Panc1 (cell line): Measurements from ENCODE around the gene RALA. TPM values are rescaled to one million over a fixed set of nuclear protein-coding genes. Genes with fewer than 3 reads are reported as not detected.

ENCODE experiments used
- ATAC-seq: fragments of 200-7000 bp; cut with Tn5 transposase; 2 replicates; pipeline ENCODE4 v1.9.1; 2020; ENCODE audit warnings: mild to moderate bottlenecking, moderate library complexity
- BruUV-seq: library from RNA; stranded (reverse); fragments of 400-500 nt; replicated peaks from 2 replicates; lab custom pipeline; 2021; lab: Mats Ljungman, UMichigan
- CTCF ChIA-PET: fragments of 300-600 bp; sonication (Branson Sonifier 250); formaldehyde crosslinking; loops from one replicate; lab custom pipeline; 2022; ENCODE audit warnings: antibody characterized with exemption; lab: Charles Lee
- POLR2A ChIA-PET: fragments of 300-600 bp; sonication (Branson Sonifier 250); formaldehyde crosslinking; loops from one replicate; lab custom pipeline; 2022; ENCODE audit warnings: antibody characterized with exemption; lab: Charles Lee
- DNase-seq: peaks from one replicate; pipeline ENCODE4 v3.0.0-alpha.2; 2010; ENCODE audit warnings: low read depth, low spot score
- H3K27ac ChIP-seq: 2 replicates; pipeline ENCODE4 v1.5.1; 2011; ENCODE audit warnings: mild to moderate bottlenecking, low read length, inconsistent platforms
- H3K27me3 ChIP-seq: fragments of 200-500 bp; sonication (Bioruptor generic); 2 replicates; pipeline ENCODE4 v1.6.0; 2014; ENCODE audit warnings: low read length, inconsistent platforms; ENCODE audit not compliant: control insufficient read depth, insufficient read depth
- H3K36me3 ChIP-seq: fragments of 200-500 bp; sonication (Bioruptor generic); 2 replicates; pipeline ENCODE4 v1.5.1; 2014; ENCODE audit warnings: inconsistent platforms, mild to moderate bottlenecking, low read length, moderate library complexity; ENCODE audit not compliant: control insufficient read depth, insufficient read depth
- H3K4me1 ChIP-seq: 2 replicates; pipeline ENCODE4 v1.5.1; 2011; ENCODE audit warnings: inconsistent platforms, mild to moderate bottlenecking, low read length, moderate library complexity; ENCODE audit not compliant: control insufficient read depth, insufficient read depth
- H3K4me3 ChIP-seq, 2 experiments: 2 replicates each; pipeline ENCODE4 v1.5.1; 2011 to 2012; ENCODE audit warnings: low read depth in 2 of 2, low read length in 2 of 2, mild to moderate bottlenecking in 2 of 2, inconsistent platforms in 1 of 2, moderate library complexity in 1 of 2
- H3K9me3 ChIP-seq: fragments of 200-500 bp; sonication (Bioruptor generic); 2 replicates; pipeline ENCODE4 v1.5.1; 2014; ENCODE audit warnings: low read depth, mild to moderate bottlenecking, inconsistent platforms, low read length, moderate library complexity; ENCODE audit not compliant: control insufficient read depth, insufficient read depth
- CTCF ChIP-seq: fragments of 450-650 bp; IDR thresholded peaks from 2 replicates; pipeline ENCODE4 v1.5.1; 2017; ENCODE audit warnings: mild to moderate bottlenecking
- POLR2AphosphoS5 ChIP-seq: IDR thresholded peaks from 2 replicates; pipeline ENCODE4 v1.6.1; 2012; ENCODE audit warnings: mild to moderate bottlenecking, low read depth, low read length, moderate library complexity
- REST ChIP-seq, 2 experiments: IDR thresholded peaks; 2 replicates each; pipeline ENCODE4 v1.6.1; 2011 to 2012; ENCODE audit warnings: low read depth in 2 of 2, control low read depth in 1 of 2, low read length in 1 of 2, mild to moderate bottlenecking in 1 of 2, moderate library complexity in 1 of 2; ENCODE audit not compliant: insufficient read depth in 1 of 2
- SIN3A ChIP-seq: IDR thresholded peaks from 2 replicates; pipeline ENCODE4 v1.6.1; 2012; ENCODE audit warnings: low read depth, mild to moderate bottlenecking, low read length, moderate library complexity, borderline replicate concordance; ENCODE audit not compliant: insufficient read depth
- TCF7L2 ChIP-seq: IDR thresholded peaks from 2 replicates; pipeline ENCODE4 v1.6.1; 2011; ENCODE audit warnings: mild to moderate bottlenecking, low read depth, low read length, inconsistent platforms
- in situ Hi-C: cut with HindIII; loops from 2 replicates; pipeline ENCODE4 v1.10.0; 2016; ENCODE audit warnings: low sequenced_read_pairs, low pct_unique_long_range_greater_than_20kb
- intact Hi-C: fragments of 100-400 bp; cut with micrococcal nuclease; formaldehyde crosslinking; loops from one replicate; pipeline ENCODE4 v1.10.0; 2022; ENCODE audit not compliant: unreplicated experiment
- total RNA-seq: library from RNA; stranded (reverse); gene quantifications from one replicate; pipeline ENCODE4 v1.2.1, GENCODE V29; 2021; ENCODE audit not compliant: unreplicated experiment

RALA gene
- total RNA-seq, 1 experiment from 2014 or later = 34.3 TPM

- intact Hi-C loops (no loop called here), in situ Hi-C loops (no loop called here)
- Histone ChIP-seq H3K27me3 (no peaks in the 10 kb centered on the region), H3K9me3 (no peaks in the 10 kb centered on the region), H3K4me1 (no peaks in the 10 kb centered on the region), H3K36me3 (no peaks in the 10 kb centered on the region), H3K4me3 (no peak overlapping the region), H3K27ac (no peak overlapping the region)
- DNase-seq = no peak
- CTCF ChIA-PET = no interaction called here
- ATAC-seq = no peak
- POLR2A ChIA-PET = no interaction called here
- TF ChIP-seq TCF7L2 = no peak
- TF ChIP-seq SIN3A = no peak
- no peak for TF ChIP-seq CTCF
- TF ChIP-seq REST (IDR thresholded peaks at IDR 0.05; ENCODE audit: insufficient read depth in 1 of 2, low read depth in 2 of 2, low read length in 1 of 2) = no peak
- no peak for TF ChIP-seq POLR2AphosphoS5
- BruUV-seq = no TSS peak
Measured at GRCh38 chr7:39693812-39694211, 70.4 kb downstream of the RALA start.

- Histone ChIP-seq H3K4me1 (no peaks in the 10 kb centered on the region), H3K27me3 (no peaks in the 10 kb centered on the region), H3K36me3 (no peaks in the 10 kb centered on the region), H3K4me3 (no peak overlapping the region), H3K27ac (no peak overlapping the region), H3K9me3 (no peaks in the 10 kb centered on the region)
- in situ Hi-C loops (no loop called here), intact Hi-C loops (no loop called here)
- TF ChIP-seq CTCF (no peak), REST (IDR thresholded peaks at IDR 0.05; ENCODE audit: insufficient read depth in 1 of 2, low read depth in 2 of 2, low read length in 1 of 2) (no peak), TCF7L2 (no peak), POLR2AphosphoS5 (no peak), SIN3A (no peak)
- ChIA-PET CTCF (no interaction called here), POLR2A (no interaction called here)
- BruUV-seq = no TSS peak
- DNase-seq = no peak
- ATAC-seq = no peak
Measured at GRCh38 chr7:39695852-39696586, 72.6 kb downstream of the RALA start.
